GM12878 (cell line): ENCODE results near the gene SOAT2. TPM values are rescaled to one million over a fixed set of nuclear protein-coding genes. Genes with fewer than 3 reads are reported as not detected.

ENCODE experiments used
- CEBPZ ChIP-seq: fragments of 150-350 bp; IDR thresholded peaks from 2 replicates; pipeline ENCODE4 v1.6.1; 2016; ENCODE audit warnings: low read depth, low read length
- E4F1 ChIP-seq: fragments of 450-650 bp; IDR thresholded peaks from 2 replicates; pipeline ENCODE4 v1.6.1; 2018; ENCODE audit warnings: borderline replicate concordance, mild to moderate bottlenecking; ENCODE audit not compliant: partially characterized antibody
- FOS ChIP-seq: IDR thresholded peaks from 3 replicates; pipeline ENCODE4 v1.6.1; 2011; ENCODE audit warnings: borderline replicate concordance; ENCODE audit not compliant: insufficient read length; ENCODE audit errors: extremely low read depth
- JUNB ChIP-seq: IDR thresholded peaks from 2 replicates; pipeline ENCODE4 v1.6.1; 2016; ENCODE audit warnings: antibody characterized with exemption, mild to moderate bottlenecking
- KDM1A ChIP-seq: fragments of 200-600 bp; sonication (generic); IDR thresholded peaks from 2 replicates; pipeline ENCODE4 v1.6.1; 2016; ENCODE audit warnings: borderline replicate concordance
- MYB ChIP-seq: fragments of 150-350 bp; IDR thresholded peaks from 2 replicates; pipeline ENCODE4 v1.6.1; 2014; ENCODE audit warnings: mild to moderate bottlenecking, low read depth, low read length, borderline replicate concordance
- SIX5 ChIP-seq: IDR thresholded peaks from 2 replicates; pipeline ENCODE4 v1.6.1; 2011; ENCODE audit warnings: mild to moderate bottlenecking, low read depth, low read length, moderate library complexity; ENCODE audit not compliant: severe bottlenecking
- SMARCA5 ChIP-seq: fragments of 450-650 bp; IDR thresholded peaks from 2 replicates; pipeline ENCODE4 v1.6.1; 2017; ENCODE audit warnings: mild to moderate bottlenecking
- TARDBP ChIP-seq: IDR thresholded peaks from 2 replicates; pipeline ENCODE4 v1.6.1; 2016; ENCODE audit warnings: borderline replicate concordance
- TCF3 ChIP-seq: IDR thresholded peaks from 2 replicates; pipeline ENCODE4 v1.6.1; 2012; ENCODE audit warnings: low read depth, mild to moderate bottlenecking, low read length, borderline replicate concordance; ENCODE audit not compliant: insufficient read depth
- TCF7 ChIP-seq: IDR thresholded peaks from 2 replicates; pipeline ENCODE4 v1.6.1; 2014; ENCODE audit warnings: antibody characterized with exemption, borderline replicate concordance
- YBX1 ChIP-seq: fragments of 450-650 bp; IDR thresholded peaks from 2 replicates; pipeline ENCODE4 v1.6.1; 2016; ENCODE audit warnings: antibody characterized with exemption
- YY1 ChIP-seq: IDR thresholded peaks from 2 replicates; pipeline ENCODE4 v1.6.1; 2011; ENCODE audit warnings: low read depth, mild to moderate bottlenecking, low read length
- ZBTB11 ChIP-seq: fragments of 450-650 bp; formaldehyde crosslinking; IDR thresholded peaks from 2 replicates; pipeline ENCODE4 v1.5.0; 2022; ENCODE audit warnings: mild to moderate bottlenecking, missing genetic modification characterization
- ZNF217 ChIP-seq: fragments of 450-650 bp; IDR thresholded peaks from 2 replicates; pipeline ENCODE4 v1.6.1; 2017; ENCODE audit warnings: antibody characterized with exemption, mild to moderate bottlenecking
- ZNF274 ChIP-seq: IDR thresholded peaks from one replicate; pipeline ENCODE4 v1.8.0; 2011; ENCODE audit not compliant: insufficient read length, insufficient read depth
- ZNF592 ChIP-seq: fragments of 450-650 bp; IDR thresholded peaks from 2 replicates; pipeline ENCODE4 v1.6.1; 2017; ENCODE audit warnings: mild to moderate bottlenecking, moderate library complexity
- polyA plus RNA-seq, 11 experiments: library from polyadenylated mRNA; depleted of rRNA in 4 of 11; unstranded in 6 of 11; stranded (reverse) in 5 of 11; fragments of >200 nt; fragmentation: Nextera tagmentation in 4 of 11; fragmentation: Illumina TruSeq in 1 of 11; extraction: Ambion mirVana in 4 of 11; extraction: Trizol in 1 of 11; gene quantifications; 1 replicate in 1 of 11; 2 replicates in 10 of 11; pipeline versions ENCODE4 v1.2.1 to v1.2.3, GENCODE V29; 2011 to 2016; ENCODE audit warnings: inconsistent platforms in 2 of 11, missing spikeins in 2 of 11, low read depth in 1 of 11
- total RNA-seq, 4 experiments: library from RNA; depleted of rRNA in 3 of 4; stranded (reverse); fragments of >200 nt in 3 of 4; fragmentation: Illumina TruSeq in 1 of 4; extraction: Trizol in 1 of 4; gene quantifications; 2 replicates each; pipeline versions ENCODE4 v1.2.1 to v1.2.3, GENCODE V29; 2013 to 2021

SOAT2 gene
- total and polyA plus RNA-seq, 10 of the 15 experiments (the other 5 are each of a cell fraction or from before 2014, with no cell fraction given) = 0.08 to 1.7 (median 0.69) TPM

GRCh38 chr12:53159195-53159839 is 56.0 kb downstream of the SOAT2 start (continued):
- TF ChIP-seq ZBTB11 (CRISPR knock-in tag) (no peak), KDM1A (no peak), YY1 (peak; percentile 72), JUNB (no peak), SMARCA5 (peak; percentile 82), TARDBP (no peak), FOS (no peak), SIX5 (no peak), E4F1 (no peak), TCF7 (no peak), YBX1 (no peak), ZNF274 (no peak), CEBPZ (no peak), ZNF217 (no peak), MYB (no peak), ZNF592 (no peak), TCF3 (no peak)
